HS-27A (cell line): ENCODE results near the gene ROR2.
"Not testable (repeated sequence)": the region's sequence is repeated elsewhere in the genome, so short reads cannot be mapped to it uniquely, and the experiment has no call there.

Source experiments
- DNase-seq: peaks from one replicate; pipeline ENCODE4 v3.0.0-alpha.2; 2012; ENCODE audit warnings: low read depth, missing footprints

ROR2 gene

DNA sequence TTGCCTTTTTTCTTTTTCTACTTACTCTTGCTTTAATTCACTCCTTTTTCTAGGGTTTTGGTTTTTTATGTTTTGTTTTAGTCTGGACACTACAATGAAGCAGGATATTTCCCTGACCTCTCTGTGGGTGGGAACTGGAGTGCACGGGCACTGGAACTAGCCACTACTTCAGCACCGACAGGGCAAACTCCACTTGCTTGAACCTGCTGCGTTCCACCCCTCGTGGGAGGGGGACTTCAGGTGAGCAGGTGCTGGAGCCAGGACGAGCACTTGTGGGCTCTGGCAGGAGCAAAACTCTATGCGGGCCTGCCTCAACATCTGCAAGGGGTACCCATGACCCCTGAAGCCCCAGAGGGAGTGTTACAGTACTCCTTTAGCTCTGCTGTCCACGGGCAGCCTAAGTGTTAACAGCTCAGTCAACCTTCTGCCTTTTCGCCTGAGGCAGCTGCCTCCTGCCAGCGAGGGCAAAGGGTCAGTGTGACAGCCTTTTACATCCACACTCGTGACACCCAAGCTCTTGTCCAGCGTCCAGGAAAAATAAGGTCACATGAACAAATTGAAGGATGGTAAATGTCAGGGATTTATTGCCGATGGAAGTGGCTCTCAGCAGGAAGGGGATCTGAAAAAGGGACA is 382.3 kb downstream of the ROR2 start:
- DNase-seq, result no peak

DNA sequence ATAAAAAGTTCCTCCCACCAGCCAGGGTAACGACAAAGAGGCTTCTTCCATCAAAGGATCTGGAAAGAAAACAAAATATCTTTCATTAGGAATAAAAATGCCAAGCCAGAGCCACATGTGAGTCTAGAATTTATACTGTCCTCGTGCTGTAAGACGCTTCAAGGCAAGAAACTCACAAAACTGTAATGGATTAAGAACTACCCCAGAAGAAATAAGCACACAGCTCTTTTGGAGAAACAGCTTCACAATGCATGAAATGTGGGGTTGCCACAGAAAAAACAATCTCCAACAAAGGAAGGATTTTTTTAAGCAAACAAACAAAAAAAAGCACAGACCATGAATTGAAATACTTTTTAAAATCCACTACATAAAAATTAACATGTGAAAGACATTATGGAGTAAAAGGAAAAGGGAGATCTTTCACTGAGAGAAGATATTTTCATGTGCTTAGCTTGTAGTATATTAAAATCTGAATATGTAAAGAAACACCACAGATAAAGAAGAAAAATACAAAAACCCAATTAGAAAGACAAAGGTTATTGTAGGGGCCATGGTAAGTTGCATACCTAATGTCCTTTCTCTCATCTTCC is 385.9 kb downstream of the ROR2 start:
- no peak for DNase-seq

DNA sequence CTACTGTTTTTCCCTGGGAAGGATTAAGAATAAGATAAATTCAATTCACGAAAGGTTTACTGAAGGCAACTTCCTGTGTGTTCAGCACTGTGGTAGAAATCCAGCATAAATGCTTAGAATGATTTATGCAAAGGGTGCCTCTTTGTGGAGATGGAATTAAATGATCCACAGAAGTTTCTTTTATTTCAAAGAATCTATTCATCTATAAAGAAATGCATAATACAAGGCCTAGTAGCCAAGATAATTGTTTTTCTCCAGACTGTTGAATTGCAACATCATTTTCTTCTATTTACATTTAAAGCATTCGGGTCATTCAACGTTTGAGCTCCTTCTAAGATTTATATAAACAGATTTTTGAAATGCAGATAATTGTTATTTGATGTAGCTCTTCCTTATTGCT is 387.6 kb downstream of the ROR2 start:
- no peak for DNase-seq

DNA sequence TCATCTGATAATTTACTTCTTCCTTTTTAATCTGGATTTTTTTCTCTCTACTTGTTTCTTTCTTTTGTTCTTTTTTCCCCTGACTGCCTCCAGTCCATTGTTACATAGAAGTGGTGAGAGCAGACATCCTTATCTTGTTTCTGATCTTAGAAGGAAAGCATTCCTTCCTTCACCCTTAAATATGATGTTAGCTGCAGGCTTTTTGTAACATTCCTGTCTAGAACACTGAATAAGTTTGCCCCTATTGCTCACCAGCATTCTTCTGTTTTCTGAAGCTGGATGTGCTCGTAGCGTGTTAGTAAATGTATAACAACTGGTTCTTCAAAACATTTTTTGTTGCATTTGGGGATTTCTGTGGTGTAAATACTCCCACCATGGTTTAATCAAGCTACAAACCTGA is 389.7 kb downstream of the ROR2 start:
- DNase-seq, result no peak

DNA sequence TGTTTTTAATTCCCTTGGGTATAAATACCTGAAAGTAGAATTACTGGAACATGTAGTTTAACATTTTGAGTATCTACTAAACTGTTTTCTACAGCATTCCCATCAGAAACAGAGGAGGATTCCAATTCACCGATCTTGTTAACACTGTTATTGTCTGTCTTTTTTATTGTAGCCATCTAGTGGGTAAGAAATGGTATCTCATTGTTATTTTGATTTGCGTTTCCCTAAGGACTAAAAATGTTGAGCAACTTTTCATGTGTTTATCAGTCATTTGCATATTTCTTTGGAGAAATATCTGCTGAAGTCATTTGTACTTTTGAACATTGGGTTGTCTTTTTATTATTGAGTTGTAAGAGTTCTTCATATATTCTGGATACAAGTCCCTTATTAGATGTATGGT is 391.1 kb downstream of the ROR2 start:
- no peak for DNase-seq

DNA sequence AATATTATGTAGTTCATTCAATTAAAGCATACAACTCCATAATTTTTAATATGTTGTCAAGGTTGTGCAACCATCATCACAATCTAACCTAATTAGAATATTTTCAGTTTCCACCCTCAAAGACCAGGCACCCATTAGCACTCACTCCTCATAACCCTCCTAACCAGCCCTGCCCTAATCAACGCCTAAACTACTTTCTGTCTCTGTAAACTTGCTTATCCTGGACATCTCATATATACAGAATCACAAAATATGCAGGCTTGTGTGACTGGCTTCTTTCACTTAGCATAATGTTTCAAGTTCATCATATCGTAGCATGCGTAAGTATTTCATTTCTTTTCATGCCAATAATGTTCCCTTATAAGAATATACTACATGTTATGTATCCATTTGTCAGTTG is 391.6 kb downstream of the ROR2 start:
- DNase-seq, result no peak

DNA sequence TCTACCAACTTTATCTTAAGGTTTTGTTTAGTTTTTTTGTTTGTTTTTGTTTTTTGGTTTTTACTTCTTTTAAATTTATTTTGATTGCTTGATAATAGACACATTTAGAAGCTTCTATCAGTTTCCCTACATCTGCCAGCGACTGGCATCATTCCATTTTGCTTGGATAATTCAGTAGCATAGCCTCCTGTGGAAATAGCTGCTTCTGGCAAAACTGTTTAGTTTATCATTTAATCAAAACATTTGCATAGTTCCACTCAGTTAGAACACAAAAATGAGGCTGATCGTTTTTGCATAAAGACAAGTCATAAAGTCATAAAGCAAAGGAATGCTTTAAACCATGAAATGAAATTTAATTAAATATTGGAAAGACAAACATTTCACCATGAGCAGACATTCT is 392.7 kb downstream of the ROR2 start:
- DNase-seq, result no peak

DNA sequence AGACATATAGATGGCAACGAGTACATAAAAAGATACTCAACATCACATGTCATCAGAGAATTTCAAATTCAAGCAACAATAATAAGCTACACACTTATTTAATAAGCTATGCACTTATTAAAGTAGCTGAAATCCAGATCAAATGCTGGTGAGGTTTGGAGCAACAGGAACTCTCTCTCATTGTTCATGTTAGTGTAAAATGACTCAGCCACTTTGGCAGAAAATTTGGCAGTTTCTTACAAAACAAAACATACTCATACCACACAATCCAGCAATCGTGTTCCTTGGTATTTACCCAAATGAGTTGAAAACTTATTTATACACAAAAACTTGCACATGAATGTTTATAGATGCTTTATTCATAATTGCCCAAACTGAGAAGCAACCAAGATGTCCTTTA is 394.9 kb downstream of the ROR2 start:
- no peak for DNase-seq

DNA sequence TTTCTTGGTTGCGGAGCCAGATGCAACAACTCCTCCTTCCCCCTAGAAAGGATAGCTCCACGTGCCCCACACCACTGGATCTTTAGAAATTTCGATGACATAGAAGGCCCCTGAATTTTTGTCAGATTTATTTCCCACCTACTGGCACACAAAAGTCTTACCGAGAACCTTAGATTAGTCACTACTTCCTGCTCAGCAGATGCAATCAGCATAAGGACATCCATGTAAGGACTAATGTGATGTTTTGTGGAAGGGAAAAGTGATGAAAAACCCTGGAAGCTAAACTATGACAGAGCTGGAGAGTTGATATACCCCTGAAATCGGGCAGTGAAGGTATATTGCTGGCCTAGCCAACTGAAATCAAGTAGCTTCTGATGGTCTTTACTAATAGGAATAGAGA is 400.9 kb downstream of the ROR2 start:
- DNase-seq, result no peak

DNA sequence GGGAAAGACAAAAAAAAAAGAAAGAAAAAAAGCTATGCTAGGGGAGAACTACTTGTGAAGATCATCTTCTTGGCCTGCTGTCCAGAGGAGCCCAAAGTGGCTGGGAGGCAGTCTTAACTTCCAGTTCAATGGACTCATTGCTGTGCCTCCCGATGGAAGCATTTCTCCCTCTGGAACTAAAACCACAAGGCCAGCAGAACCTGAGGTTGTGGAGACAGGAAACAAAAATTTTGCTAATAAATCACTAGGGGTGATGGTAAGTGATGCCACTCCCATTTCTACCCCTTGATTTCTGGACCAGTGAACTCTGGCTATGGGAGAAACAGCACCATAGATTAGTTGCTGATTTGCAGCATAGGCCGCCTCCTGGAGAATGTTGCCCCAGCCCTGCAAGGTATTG is 402.9 kb downstream of the ROR2 start:
- DNase-seq, result no peak

DNA sequence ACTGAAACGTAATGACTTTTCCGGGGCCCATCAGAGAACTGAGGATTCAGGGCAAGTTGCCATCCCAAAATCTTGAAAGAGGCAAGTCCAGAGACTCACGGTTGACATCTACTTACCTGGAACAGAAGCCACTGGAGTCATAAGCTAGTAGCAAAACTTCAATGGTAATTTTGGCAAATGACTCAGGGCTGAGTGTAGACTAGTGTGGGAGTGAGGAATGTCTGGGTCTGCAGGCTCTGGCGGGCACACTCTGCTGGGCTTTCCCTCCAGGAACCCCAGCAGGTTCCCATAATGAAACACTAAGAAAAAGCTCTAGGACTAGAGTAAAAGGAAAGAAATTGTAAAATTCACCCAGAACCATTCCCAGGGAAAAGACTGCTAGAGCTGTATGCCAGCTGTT is 403.5 kb downstream of the ROR2 start:
- DNase-seq, result no peak

DNA sequence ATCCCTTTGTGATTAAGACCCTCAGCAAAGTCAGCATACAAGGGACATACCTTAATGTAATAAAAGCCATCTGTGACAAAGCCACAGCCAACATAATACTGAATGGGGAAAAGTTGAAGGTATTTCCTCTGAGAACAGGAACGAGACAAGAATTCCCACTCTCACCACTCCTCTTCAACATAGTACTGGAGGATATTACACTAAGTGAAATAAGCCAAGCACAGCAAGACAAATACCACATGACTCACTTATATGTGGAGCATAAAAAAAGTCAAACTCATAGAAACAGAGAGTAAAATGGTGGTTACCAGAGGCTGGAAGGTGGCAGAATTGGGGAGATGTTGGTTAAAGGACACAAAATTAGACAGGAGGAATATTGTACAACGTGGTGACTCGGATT is 408.3 kb downstream of the ROR2 start:
- DNase-seq, result no peak

DNA sequence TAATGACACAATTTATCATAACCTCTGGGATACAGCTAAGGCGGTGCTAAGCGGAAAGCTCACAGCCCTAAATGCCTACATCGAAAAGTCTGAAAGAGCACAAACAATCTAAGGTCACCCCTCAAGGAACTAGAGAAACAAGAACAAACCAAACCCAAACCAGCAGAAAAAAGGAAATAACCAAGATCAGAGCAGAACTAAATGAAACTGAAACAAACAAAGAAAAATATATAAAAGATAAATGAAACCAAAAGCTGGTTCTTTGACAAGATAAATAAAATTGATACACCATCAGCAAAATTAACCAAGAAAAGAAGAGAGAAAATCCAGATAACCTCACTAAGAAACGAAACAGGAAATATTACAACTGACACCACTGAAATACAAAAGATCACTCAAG is 409.5 kb downstream of the ROR2 start:
- not testable (repeated sequence) for DNase-seq

DNA sequence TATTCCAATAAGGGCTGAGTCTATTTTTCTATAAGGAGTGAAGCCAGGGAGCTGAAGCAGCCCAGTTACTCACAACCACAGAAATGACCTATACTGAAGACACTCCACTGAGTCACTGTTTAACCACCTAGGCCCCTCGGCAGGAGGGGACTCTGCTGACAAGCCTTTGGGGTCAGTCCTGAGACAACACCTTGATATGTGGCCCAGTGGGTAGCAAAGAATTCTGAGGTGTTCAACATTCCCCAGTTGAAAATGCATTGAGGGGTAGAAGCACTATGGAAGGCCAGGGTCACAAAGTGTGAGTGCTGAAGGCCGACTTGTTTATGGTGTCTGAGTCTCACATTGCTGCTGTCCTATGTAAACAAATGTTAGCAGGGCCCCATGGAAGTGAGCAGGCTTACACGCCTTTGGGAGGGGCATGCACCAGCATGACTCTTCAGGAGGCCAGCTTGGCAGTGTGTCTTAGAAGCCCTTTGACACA is 413.8 kb downstream of the ROR2 start:
- DNase-seq, result peak; percentile 43

DNA sequence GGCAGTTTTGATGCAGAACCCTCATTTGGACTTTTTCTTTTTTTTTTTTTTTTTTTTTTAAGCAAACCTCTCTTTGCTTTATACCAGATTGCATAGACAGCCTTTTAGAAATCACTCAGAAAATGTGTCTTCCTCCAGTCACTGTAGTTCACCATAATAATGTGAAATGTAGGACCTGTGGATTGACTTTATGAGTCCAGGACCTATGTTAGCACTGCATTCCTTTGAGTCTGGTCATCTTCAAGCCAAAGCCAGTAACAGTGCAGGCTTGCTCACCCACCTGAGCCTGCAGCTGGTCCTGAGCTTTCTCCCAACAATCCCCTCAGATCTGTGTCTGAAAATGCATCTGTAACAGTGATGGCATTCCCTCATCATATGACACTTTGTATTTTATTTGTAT is 415.7 kb downstream of the ROR2 start:
- no peak for DNase-seq

DNA sequence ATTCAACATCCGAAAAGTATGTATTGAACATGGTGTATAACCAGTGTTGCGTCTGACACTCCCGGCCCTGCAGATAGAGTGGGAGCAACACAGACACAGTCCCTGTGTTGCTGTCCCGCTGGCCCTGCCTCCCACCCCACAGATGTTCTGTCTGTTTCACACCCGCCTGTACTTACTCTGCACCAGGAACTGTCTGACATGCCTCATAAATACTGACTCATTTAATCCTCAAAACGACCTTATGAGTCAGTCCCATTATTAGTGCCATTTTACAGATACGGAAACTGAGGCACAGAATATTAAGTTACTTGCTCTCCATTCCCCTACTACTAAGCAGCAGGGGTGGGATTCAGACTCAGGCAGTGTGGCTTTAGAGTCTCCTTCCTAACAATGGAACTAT is 416.6 kb downstream of the ROR2 start:
- no peak for DNase-seq

DNA sequence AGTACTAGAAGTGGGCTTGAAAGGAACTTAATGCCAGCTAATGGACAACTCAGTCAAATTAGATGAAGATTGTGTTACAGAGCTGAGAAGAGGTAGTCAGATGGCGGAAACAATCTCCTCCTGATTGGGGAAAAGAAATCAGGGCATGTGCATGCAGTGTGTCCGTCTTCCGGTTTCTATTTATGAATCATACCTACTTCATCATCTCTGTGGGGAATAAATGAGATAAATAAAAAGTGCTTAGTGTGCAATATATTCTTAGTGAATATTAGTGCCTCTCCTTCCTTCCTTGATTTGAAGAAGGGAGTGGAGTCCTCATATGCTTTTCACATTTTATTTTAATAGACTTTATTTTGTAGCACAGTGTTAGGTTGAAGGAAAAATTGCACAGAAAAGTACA is 417.7 kb downstream of the ROR2 start:
- DNase-seq, result no peak

DNA sequence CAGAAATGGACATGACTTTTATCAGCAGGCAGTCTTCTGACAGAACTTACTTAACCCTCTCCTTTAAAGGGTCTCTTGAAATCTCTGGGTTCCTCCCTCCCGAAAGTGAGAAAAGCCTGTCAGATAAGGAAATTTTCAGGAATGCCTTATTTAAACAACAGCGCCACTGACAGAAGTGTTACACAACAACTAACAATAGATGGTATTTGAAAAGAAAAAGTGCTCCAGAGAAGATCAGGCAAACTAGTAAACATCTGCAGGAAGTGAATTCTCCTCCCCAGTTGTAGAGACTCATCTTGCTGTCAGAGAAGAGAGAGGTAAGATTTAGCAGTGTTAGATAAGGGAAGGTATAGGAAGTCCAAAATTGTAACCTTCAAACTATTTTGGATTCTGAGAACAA is 419.2 kb downstream of the ROR2 start:
- DNase-seq, result no peak

DNA sequence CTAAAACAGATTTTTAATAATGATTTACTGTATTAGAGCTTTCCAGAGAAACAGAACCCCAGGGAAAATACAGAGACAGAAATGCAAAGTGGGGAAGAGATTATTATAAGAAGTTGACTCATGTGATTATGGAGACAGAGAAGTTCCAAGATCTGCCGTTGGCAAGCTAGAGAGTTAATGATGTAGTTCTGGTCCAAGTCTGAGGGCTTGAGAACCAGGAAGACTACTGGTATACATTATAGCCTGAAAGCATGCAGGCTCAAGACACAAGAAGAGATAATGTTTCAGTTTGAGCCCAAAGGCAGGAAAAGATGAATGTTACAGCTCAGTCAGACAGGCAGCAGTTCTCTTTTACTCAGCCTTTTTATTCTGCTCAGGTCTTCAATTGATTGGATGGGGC is 427.5 kb downstream of the ROR2 start:
- no peak for DNase-seq

DNA sequence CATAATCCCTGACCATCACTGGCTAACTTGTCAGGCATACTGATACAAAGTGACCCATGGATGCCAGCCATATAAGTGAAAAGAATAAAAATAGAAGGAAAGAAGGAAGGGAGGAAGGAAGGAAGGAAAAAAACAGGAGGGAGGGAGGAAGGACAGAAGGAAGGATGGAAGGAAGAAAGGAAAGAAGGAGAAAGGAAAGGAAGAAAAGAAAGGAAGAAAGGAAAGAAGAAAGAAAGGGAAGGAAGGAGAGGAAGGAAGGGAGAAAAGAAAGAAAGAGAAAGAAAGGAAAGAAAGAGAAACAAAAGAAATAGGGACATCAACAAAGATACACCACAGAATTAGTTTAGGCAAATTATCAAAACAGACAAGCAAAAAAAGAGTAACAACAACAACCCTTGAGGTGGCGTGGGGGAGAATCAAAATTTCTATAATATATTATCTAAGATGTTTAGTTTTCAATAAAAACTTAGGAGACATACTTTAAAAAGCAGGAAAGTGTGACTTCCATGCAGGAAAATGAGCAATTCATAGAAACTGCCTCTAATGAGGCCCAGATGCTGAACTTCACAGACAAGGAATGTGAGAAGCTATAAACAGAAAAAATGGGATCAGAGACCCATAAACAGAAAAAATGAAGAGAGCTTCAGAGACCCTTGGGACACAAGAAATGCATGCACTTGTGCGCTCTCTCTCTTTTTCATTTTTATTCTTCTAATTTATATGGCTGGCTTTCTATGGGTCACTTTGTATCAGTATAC is 430.3 kb downstream of the ROR2 start:
- no peak for DNase-seq

DNA sequence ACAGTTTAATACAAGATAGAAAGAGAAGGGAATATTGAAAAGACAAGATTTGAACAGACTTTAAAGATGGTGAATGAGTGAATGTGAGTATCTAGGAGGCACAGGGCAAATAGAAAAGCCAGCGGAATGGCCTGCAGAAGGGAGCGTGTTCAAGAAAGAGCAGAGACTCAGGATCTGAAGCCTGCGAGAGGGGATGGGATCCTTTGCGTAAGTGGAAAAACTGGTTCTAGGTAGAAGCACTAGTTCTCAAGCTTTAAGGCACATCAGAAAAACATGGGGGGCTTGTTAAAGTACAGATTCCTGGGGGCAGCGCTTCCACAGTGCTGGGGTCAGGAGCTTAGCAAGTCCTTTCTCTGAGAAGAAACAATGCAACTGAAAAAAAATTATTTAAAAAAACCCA is 431.6 kb downstream of the ROR2 start:
- no peak for DNase-seq

DNA sequence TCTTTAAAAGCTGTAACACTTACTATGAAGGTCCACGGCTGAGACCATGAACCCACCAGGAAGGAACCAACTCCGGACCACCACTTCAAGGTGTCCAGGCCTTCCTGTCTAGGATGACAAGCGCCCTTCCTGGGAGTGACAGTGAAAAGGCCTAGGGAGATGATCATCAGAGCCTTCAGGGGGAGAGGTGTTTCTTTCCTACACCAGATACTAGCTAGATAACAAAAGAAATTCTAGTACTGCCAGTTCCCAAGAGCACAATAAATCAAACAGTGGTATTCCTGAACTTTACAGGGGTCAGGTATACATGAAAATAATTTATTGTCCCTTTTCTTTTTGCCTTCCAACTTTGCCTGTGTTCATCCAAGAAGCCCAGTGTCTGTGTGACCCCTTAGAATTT is 432.2 kb downstream of the ROR2 start:
- DNase-seq, result no peak

DNA sequence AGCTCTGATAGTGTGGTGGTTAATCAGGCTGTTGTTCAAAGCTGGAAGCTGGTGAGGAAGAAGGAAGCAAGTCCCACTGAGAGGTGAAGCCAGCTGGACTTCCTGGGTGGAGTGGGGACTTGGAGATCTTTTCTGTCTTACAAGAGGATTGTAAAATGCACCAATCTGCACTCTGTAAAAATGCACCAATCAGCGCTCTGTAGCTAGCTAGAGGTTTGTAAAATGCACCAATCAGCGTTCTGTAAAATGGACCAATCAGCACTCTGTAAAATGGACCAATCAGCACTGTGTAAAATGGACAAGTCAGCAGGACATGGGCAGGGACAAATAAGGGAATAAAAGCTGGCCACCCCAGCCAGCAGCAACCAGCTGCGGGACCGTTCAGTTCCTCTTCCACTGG is 432.7 kb downstream of the ROR2 start:
- not testable (repeated sequence) for DNase-seq

DNA sequence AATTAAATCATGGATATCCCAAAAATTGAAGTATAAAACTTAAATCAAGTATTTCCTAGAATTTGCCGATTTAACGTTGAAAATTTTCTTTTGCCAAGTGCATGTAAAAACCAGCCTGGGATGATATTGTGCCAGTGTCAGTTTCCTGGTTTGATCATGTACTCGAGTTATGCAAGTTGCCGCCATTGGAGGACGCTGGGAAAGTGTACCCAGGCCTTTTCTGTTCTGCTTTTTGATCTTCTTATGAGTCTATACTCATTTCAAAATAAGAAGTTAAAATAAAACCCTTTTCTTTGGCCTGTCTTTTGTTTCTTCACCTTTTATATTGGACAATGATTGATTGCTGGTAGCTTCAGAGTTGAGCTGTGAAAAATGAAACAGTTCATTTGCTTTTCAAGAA is 433.3 kb downstream of the ROR2 start:
- DNase-seq, result no peak
